WTC11 (cell line): ENCODE measurements around the gene GALNT11. TPM values are rescaled to one million over a fixed set of nuclear protein-coding genes. Genes with fewer than 3 reads are reported as not detected.

Experiments used
- ATAC-seq: fragments of 200-7000 bp; cut with Tn5 transposase; 2 replicates; pipeline ENCODE4 v1.10.0; 2021; ENCODE audit warnings: mild to moderate bottlenecking, moderate library complexity
- CTCF ChIA-PET: fragments of 300-600 bp; sonication (Branson Sonifier 250); formaldehyde crosslinking; loops from one replicate; lab custom pipeline; 2021; ENCODE audit warnings: antibody characterized with exemption; lab: Charles Lee
- POLR2A ChIA-PET: fragments of 350-600 bp; sonication (Branson Sonifier 250); formaldehyde crosslinking; loops from one replicate; lab custom pipeline; 2021; ENCODE audit warnings: antibody characterized with exemption; lab: Charles Lee
- DNase-seq: peaks from one replicate; pipeline ENCODE4 v3.0.0; 2021; ENCODE audit warnings: low spot score
- H3K27ac Mint-ChIP-seq: 2 replicates; pipeline ENCODE4 v1.8.0; 2021; ENCODE audit warnings: mixed read lengths
- H3K27me3 Mint-ChIP-seq: 2 replicates; pipeline ENCODE4 v1.8.0; 2021; ENCODE audit warnings: low read depth, mild to moderate bottlenecking, moderate library complexity, mixed read lengths
- H3K36me3 Mint-ChIP-seq: 2 replicates; pipeline ENCODE4 v1.8.0; 2021; ENCODE audit warnings: mixed read lengths
- H3K4me1 Mint-ChIP-seq: 2 replicates; pipeline ENCODE4 v1.8.0; 2022; ENCODE audit warnings: mixed read lengths
- H3K4me3 Mint-ChIP-seq: 2 replicates; pipeline ENCODE4 v1.8.0; 2021; ENCODE audit warnings: mild to moderate bottlenecking, moderate library complexity, mixed read lengths
- H3K9me3 Mint-ChIP-seq: 2 replicates; pipeline ENCODE4 v1.8.0; 2021; ENCODE audit warnings: mixed read lengths
- CREM ChIP-seq: sonication (generic); formaldehyde crosslinking; IDR thresholded peaks from 2 replicates; pipeline ENCODE4 v1.8.1; 2022; ENCODE audit warnings: mild to moderate bottlenecking, missing genetic modification reagents, moderate library complexity
- CTCF ChIP-seq: fragments of 200-600 bp; IDR thresholded peaks from 2 replicates; pipeline ENCODE4 v1.8.0; 2022; ENCODE audit warnings: antibody characterized with exemption
- E2F1 ChIP-seq: sonication (generic); formaldehyde crosslinking; IDR thresholded peaks from 2 replicates; pipeline ENCODE4 v1.8.0; 2022; ENCODE audit warnings: mild to moderate bottlenecking, missing genetic modification reagents
- ELF4 ChIP-seq: sonication (generic); formaldehyde crosslinking; IDR thresholded peaks from 2 replicates; pipeline ENCODE4 v1.8.1; 2022; ENCODE audit warnings: low read depth, mild to moderate bottlenecking, moderate library complexity, missing genetic modification reagents
- ETV6 ChIP-seq: sonication (generic); formaldehyde crosslinking; IDR thresholded peaks from 2 replicates; pipeline ENCODE4 v1.8.1; 2022; ENCODE audit warnings: mild to moderate bottlenecking, missing genetic modification reagents
- FOXJ3 ChIP-seq: sonication (generic); formaldehyde crosslinking; IDR thresholded peaks from 2 replicates; pipeline ENCODE4 v1.9.0; 2021; ENCODE audit warnings: missing genetic modification reagents, mild to moderate bottlenecking, borderline replicate concordance
- FOXK1 ChIP-seq: sonication (generic); formaldehyde crosslinking; IDR thresholded peaks from 2 replicates; pipeline ENCODE4 v1.8.0; 2022; ENCODE audit warnings: mild to moderate bottlenecking, moderate library complexity, missing genetic modification reagents
- GABPB1 ChIP-seq: sonication (generic); formaldehyde crosslinking; IDR thresholded peaks from 2 replicates; pipeline ENCODE4 v1.8.1; 2023; ENCODE audit warnings: mild to moderate bottlenecking, missing genetic modification reagents
- HMGA2 ChIP-seq: fragments of 250-450 bp; sonication (Bioruptor Pico); IDR thresholded peaks from 2 replicates; pipeline ENCODE4 v1.4.0; 2021; ENCODE audit warnings: mild to moderate bottlenecking, moderate library complexity
- JUN ChIP-seq: sonication (generic); formaldehyde crosslinking; IDR thresholded peaks from 2 replicates; pipeline ENCODE4 v1.8.0; 2023; ENCODE audit warnings: mild to moderate bottlenecking, missing genetic modification reagents
- NFATC4 ChIP-seq: fragments of 250-450 bp; sonication (Bioruptor Pico); IDR thresholded peaks from 2 replicates; pipeline ENCODE4 v1.9.0; 2021; ENCODE audit warnings: mild to moderate bottlenecking
- OVOL2 ChIP-seq: fragments of 250-450 bp; sonication (Bioruptor Pico); IDR thresholded peaks from 2 replicates; pipeline ENCODE4 v1.9.0; 2021; ENCODE audit warnings: mild to moderate bottlenecking, borderline replicate concordance
- SMAD3 ChIP-seq: sonication (generic); formaldehyde crosslinking; IDR thresholded peaks from 2 replicates; pipeline ENCODE4 v1.8.0; 2022; ENCODE audit warnings: missing genetic modification reagents, mild to moderate bottlenecking, borderline replicate concordance
- SOX15 ChIP-seq: fragments of 250-450 bp; sonication (Bioruptor Pico); IDR thresholded peaks from 2 replicates; pipeline ENCODE4 v1.9.0; 2021; ENCODE audit warnings: mild to moderate bottlenecking
- SP1 ChIP-seq: sonication (generic); formaldehyde crosslinking; conservative IDR thresholded peaks from 2 replicates; pipeline ENCODE4 v1.8.1; 2022; ENCODE audit warnings: missing genetic modification reagents
- STAT6 ChIP-seq: sonication (generic); formaldehyde crosslinking; conservative IDR thresholded peaks from 2 replicates; pipeline ENCODE4 v1.8.1; 2023; ENCODE audit warnings: mild to moderate bottlenecking, low read depth, missing genetic modification reagents, moderate library complexity
- ZBTB21 ChIP-seq: sonication (generic); formaldehyde crosslinking; IDR thresholded peaks from 2 replicates; pipeline ENCODE4 v1.8.1; 2023; ENCODE audit warnings: mild to moderate bottlenecking, missing genetic modification reagents, borderline replicate concordance
- ZNF263 ChIP-seq: sonication (generic); formaldehyde crosslinking; IDR thresholded peaks from 2 replicates; pipeline ENCODE4 v1.8.1; 2022; ENCODE audit warnings: low read depth, mild to moderate bottlenecking, moderate library complexity, missing genetic modification reagents
- ZNF396 ChIP-seq: fragments of 250-450 bp; sonication (Bioruptor Pico); IDR thresholded peaks from 2 replicates; pipeline ENCODE4 v1.8.0; 2021; ENCODE audit warnings: mild to moderate bottlenecking, moderate library complexity, borderline replicate concordance
- total RNA-seq: library from RNA; stranded (reverse); gene quantifications from 3 replicates; pipeline ENCODE4 v1.2.3, GENCODE V29; 2021
- TF ChIP-seq, protein P1 (sequence below): sonication (generic); formaldehyde crosslinking; IDR thresholded peaks from 2 replicates; pipeline ENCODE4 v1.8.1; 2023; ENCODE audit warnings: mild to moderate bottlenecking, missing genetic modification reagents
- TF ChIP-seq, protein P2 (sequence below): fragments of 250-450 bp; sonication (Bioruptor Pico); IDR thresholded peaks from 2 replicates; pipeline ENCODE4 v2.1.2; 2022; ENCODE audit warnings: mild to moderate bottlenecking, moderate library complexity

GALNT11 gene
- total RNA-seq, 1 experiment from 2014 or later, result 24.0 TPM

DNA sequence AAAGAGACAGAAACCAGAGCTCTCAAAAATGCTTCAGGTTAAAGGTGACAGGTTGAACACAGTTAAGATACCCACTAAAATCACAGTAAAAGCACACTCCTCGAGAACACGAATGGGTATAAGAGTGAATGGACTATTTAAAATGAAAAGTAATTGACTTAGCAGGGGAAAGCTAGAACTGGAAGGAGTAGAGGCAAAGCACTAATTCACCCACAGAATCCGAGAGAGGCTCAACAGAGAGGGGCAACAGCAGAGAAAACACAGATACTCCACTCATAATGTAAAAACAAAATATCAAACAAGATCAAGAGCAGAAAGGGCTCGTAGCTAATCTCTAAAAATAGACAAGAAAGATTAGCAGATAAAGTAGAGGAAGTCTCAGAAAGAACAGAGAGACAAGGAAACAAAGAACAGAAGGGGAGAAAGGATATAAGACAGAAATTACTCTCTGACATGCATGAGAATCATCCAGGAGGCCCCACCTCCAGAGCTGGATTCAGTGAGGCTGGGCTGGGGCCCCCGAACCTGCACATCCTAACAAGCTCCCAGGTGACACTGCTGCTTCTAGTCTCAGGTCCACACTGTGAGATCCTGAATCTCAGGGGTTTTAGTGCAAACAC lies 117.6 kb downstream of the GALNT11 start:
- Mint-ChIP-seq H3K27ac (no peak overlapping the region), H3K4me1 (no peaks in the 10 kb centered on the region)

GRCh38 chr7:152144557-152145245 lies 119.2 kb downstream of the GALNT11 start:
- POLR2A ChIA-PET, result no interaction called here
- TF ChIP-seq ETV6 (CRISPR knock-in tag) (no peak), FOXJ3 (no peak), FOXK1 (no peak), JUN (no peak), CREM (CRISPR knock-in tag) (no peak), GABPB1 (no peak), E2F1 (CRISPR knock-in tag) (no peak), ZBTB21 (CRISPR knock-in tag) (no peak), ZNF263 (CRISPR knock-in tag) (no peak), CTCF (no peak), OVOL2 (CRISPR knock-in tag) (no peak), HMGA2 (CRISPR knock-in tag) (no peak)
- TF ChIP-seq, protein P1, sequence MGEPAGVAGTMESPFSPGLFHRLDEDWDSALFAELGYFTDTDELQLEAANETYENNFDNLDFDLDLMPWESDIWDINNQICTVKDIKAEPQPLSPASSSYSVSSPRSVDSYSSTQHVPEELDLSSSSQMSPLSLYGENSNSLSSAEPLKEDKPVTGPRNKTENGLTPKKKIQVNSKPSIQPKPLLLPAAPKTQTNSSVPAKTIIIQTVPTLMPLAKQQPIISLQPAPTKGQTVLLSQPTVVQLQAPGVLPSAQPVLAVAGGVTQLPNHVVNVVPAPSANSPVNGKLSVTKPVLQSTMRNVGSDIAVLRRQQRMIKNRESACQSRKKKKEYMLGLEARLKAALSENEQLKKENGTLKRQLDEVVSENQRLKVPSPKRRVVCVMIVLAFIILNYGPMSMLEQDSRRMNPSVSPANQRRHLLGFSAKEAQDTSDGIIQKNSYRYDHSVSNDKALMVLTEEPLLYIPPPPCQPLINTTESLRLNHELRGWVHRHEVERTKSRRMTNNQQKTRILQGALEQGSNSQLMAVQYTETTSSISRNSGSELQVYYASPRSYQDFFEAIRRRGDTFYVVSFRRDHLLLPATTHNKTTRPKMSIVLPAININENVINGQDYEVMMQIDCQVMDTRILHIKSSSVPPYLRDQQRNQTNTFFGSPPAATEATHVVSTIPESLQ (CRISPR knock-in tag), result no peak

More for the DNA sequence above, 117.6 kb downstream of the GALNT11 start:
- H3K27me3 Mint-ChIP-seq, result no peaks in the 10 kb centered on the region
- ChIA-PET POLR2A (no interaction called here), CTCF (no interaction called here)
- peaks cover 75% of the 10 kb centered on the region for H3K36me3 Mint-ChIP-seq
- DNase-seq, result no peak
- ATAC-seq, result no peak
- TF ChIP-seq ZBTB21 (CRISPR knock-in tag) (no peak), ELF4 (CRISPR knock-in tag) (no peak), FOXK1 (no peak), NFATC4 (CRISPR knock-in tag) (no peak), SOX15 (no peak), SP1 (CRISPR knock-in tag) (no peak), SMAD3 (CRISPR knock-in tag) (no peak), ZNF396 (CRISPR knock-in tag) (no peak), STAT6 (CRISPR knock-in tag) (no peak)
- TF ChIP-seq, protein P1 (CRISPR knock-in tag), result no peak
- TF ChIP-seq, protein P2, sequence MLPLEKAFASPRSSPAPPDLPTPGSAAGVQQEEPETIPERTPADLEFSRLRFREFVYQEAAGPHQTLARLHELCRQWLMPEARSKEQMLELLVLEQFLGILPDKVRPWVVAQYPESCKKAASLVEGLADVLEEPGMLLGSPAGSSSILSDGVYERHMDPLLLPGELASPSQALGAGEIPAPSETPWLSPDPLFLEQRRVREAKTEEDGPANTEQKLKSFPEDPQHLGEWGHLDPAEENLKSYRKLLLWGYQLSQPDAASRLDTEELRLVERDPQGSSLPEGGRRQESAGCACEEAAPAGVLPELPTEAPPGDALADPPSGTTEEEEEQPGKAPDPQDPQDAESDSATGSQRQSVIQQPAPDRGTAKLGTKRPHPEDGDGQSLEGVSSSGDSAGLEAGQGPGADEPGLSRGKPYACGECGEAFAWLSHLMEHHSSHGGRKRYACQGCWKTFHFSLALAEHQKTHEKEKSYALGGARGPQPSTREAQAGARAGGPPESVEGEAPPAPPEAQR, result no peak
- TF ChIP-seq, all 79 proteins: peak for 0
- Mint-ChIP-seq H3K4me3 (no peak overlapping the region), H3K9me3 (no peaks in the 10 kb centered on the region)

More at GRCh38 chr7:152144557-152145245, 119.2 kb downstream of the GALNT11 start:
- CTCF ChIA-PET, result no interaction called here
- Mint-ChIP-seq H3K36me3 (peaks cover 71% of the 10 kb centered on the region), H3K4me1 (no peaks in the 10 kb centered on the region), H3K4me3 (no peak overlapping the region), H3K9me3 (no peaks in the 10 kb centered on the region), H3K27ac (no peak overlapping the region), H3K27me3 (no peaks in the 10 kb centered on the region)
- DNase-seq (no peak), ATAC-seq (no peak)
